Activated CD4-positive, alpha-beta memory T cell treated with anti-CD3 and anti-CD28 coated beads for 36 hours (primary cell): ENCODE data around the gene FBXO30. TPM values are rescaled to one million over a fixed set of nuclear protein-coding genes. Genes with fewer than 3 reads are reported as not detected.

Source experiments
- CTCF ChIA-PET: fragments of 350-600 bp; sonication (Branson Sonifier 250); formaldehyde crosslinking; loops from one replicate; lab custom pipeline; 2021; ENCODE audit warnings: antibody characterized with exemption, inconsistent platforms; lab: Charles Lee
- POLR2A ChIA-PET: fragments of 350-600 bp; sonication (Branson Sonifier 250); formaldehyde crosslinking; loops from one replicate; lab custom pipeline; 2021; ENCODE audit warnings: antibody characterized with exemption; lab: Charles Lee
- DNase-seq: peaks from one replicate; pipeline ENCODE4 v3.0.0-alpha.2; 2020
- H3K27ac Mint-ChIP-seq: one replicate; pipeline ENCODE4 v1.8.0; 2021; ENCODE audit warnings: mixed read lengths
- H3K27me3 Mint-ChIP-seq: one replicate; pipeline ENCODE4 v1.8.0; 2021; ENCODE audit warnings: mixed read lengths
- H3K36me3 Mint-ChIP-seq: one replicate; pipeline ENCODE4 v1.8.0; 2021; ENCODE audit warnings: mixed read lengths
- H3K4me1 Mint-ChIP-seq: one replicate; pipeline ENCODE4 v1.8.0; 2021; ENCODE audit warnings: low read depth, mixed read lengths
- H3K4me3 Mint-ChIP-seq: one replicate; pipeline ENCODE4 v1.8.0; 2021; ENCODE audit warnings: mild to moderate bottlenecking, mixed read lengths
- H3K9me3 Mint-ChIP-seq: one replicate; pipeline ENCODE4 v1.8.0; 2021; ENCODE audit warnings: mixed read lengths
- intact Hi-C: fragments of 100-400 bp; cut with micrococcal nuclease; formaldehyde crosslinking; loops from one replicate; pipeline ENCODE4 v1.15.1; 2023
- total RNA-seq, 2 experiments: library from RNA; stranded (reverse); gene quantifications; one replicate each; pipeline ENCODE4 v1.2.3, GENCODE V29; 2021

FBXO30 gene
- total RNA-seq, 2 experiments from 2014 or later = 5.0 to 5.1 TPM

- POLR2A ChIA-PET = interaction anchor here (0.6 to 2.9 kb wide), 3 partner anchors 8 to 1163 kb away, joined by 3 to 37 read pairs (median 4); partner anchors contain the start of gene EPM2A
- CTCF ChIA-PET = interaction anchor here (0.8 to 2.0 kb wide), 5 partner anchors 8 to 182 kb away, joined by 3 to 10 read pairs (median 3); partner anchors contain the start of gene EPM2A
- no peaks in the 10 kb centered on the region for H3K27me3 Mint-ChIP-seq
- peak; percentile 30 for DNase-seq
- H3K4me3 Mint-ChIP-seq = peak overlapping the region; percentile 93
- H3K9me3 Mint-ChIP-seq = no peaks in the 10 kb centered on the region
- intact Hi-C loops = loop anchor here (1.0 to 10.0 kb wide), 5 partner anchors 21 to 1389 kb away; partner anchors contain the start of genes SHPRH and STXBP5
- H3K27ac Mint-ChIP-seq = peak overlapping the region; percentile 94
- H3K36me3 Mint-ChIP-seq = peaks cover 2% of the 10 kb centered on the region
- peaks cover 43% of the 10 kb centered on the region for H3K4me1 Mint-ChIP-seq
These were observed 997 bp upstream of the FBXO30 start for GRCh38 chr6:145815309-145816274.

GRCh38 chr6:145814035-145814500, 527 bp downstream of the FBXO30 start:
- Mint-ChIP-seq H3K4me3 (peak overlapping the region; percentile 74), H3K4me1 (peaks cover 40% of the 10 kb centered on the region), H3K27me3 (no peaks in the 10 kb centered on the region), H3K9me3 (no peaks in the 10 kb centered on the region), H3K27ac (peak overlapping the region; percentile 38), H3K36me3 (peaks cover 2% of the 10 kb centered on the region)
- DNase-seq = peak; percentile 32
- intact Hi-C loops = loop anchor here (1.0 to 10.0 kb wide), 5 partner anchors 9 to 1391 kb away; partner anchors contain the start of gene STXBP5
- ChIA-PET CTCF (interaction anchor here (0.6 to 2.0 kb wide), 4 partner anchors 10 to 150 kb away, joined by 3 to 10 read pairs (median 6); partner anchors contain the start of gene EPM2A), POLR2A (interaction anchor here (0.8 to 2.9 kb wide), 2 partner anchors 79 to 149 kb away, joined by 3 to 37 read pairs; partner anchors contain the start of gene EPM2A)

DNA sequence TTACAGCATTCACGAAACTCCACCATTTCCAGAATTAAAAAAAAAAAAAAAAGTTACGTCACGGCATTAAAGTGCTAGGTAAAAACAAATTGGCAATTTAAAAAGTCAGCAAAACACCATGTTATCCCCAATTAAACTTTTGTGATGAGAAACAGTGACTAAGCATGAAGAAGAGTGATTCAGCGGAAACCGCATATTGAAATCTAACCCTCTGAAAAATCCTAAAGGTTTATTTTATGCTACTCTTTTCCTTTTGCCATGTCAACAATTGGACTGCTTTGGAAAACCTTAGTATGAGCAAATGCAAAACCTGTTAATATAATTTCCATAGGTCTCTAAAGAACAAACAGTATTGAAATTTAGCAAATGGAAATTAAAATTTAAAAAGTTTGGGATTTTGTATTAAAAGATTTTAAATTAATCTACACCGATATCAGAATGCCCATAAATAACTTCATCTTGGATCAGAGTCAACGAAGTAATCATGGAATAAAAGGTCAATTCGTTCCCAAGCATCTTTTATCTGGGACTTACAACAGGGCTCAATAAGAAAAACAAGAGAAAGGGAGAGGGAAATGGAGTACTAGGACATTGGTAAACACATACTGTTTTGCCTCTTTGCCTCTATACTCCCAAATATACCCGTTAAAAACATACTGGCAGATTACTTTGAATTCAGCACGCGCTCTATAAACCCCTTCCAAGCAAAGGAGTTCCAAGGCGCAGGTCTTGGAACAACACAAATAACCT, 1.1 kb downstream of the FBXO30 start:
- DNase-seq = no peak
- CTCF ChIA-PET = no interaction called here
- Mint-ChIP-seq H3K4me3 (peak overlapping the region; percentile 74), H3K36me3 (peaks cover 3% of the 10 kb centered on the region), H3K4me1 (peaks cover 37% of the 10 kb centered on the region), H3K27me3 (no peaks in the 10 kb centered on the region), H3K27ac (peak overlapping the region; percentile 38), H3K9me3 (no peaks in the 10 kb centered on the region)
- POLR2A ChIA-PET = interaction anchor here (2.9 kb wide), 1 partner anchor 78 kb away, joined by 37 read pairs; the partner anchor contains the start of gene EPM2A
- intact Hi-C loops = loop anchor here (1.0 to 10.0 kb wide), 6 partner anchors 10 to 1391 kb away; partner anchors contain the start of gene STXBP5

GRCh38 chr6:145811741-145812140, 2.9 kb downstream of the FBXO30 start:
- Mint-ChIP-seq H3K27ac (no peak overlapping the region), H3K27me3 (no peaks in the 10 kb centered on the region), H3K4me3 (no peak overlapping the region), H3K4me1 (peaks cover 34% of the 10 kb centered on the region), H3K36me3 (peaks cover 2% of the 10 kb centered on the region), H3K9me3 (no peaks in the 10 kb centered on the region)
- ChIA-PET POLR2A (interaction anchor here (1.0 kb wide), 1 partner anchor 8 kb away, joined by 3 read pairs; no protein-coding TSS in a partner anchor), CTCF (interaction anchor here (1.2 to 1.3 kb wide), 2 partner anchors 8 to 117 kb away, joined by 3 to 4 read pairs; no protein-coding TSS in a partner anchor)
- DNase-seq = no peak
- intact Hi-C loops = loop anchor here (10.0 kb wide), 3 partner anchors 543 to 1393 kb away; partner anchors contain the start of gene STXBP5

- no peaks in the 10 kb centered on the region for H3K27me3 Mint-ChIP-seq
- CTCF ChIA-PET = interaction anchor here (1.1 kb wide), 1 partner anchor 177 kb away, joined by 3 read pairs; no protein-coding TSS in a partner anchor
- H3K4me3 Mint-ChIP-seq = no peak overlapping the region
- DNase-seq = no peak
- POLR2A ChIA-PET = no interaction called here
- H3K27ac Mint-ChIP-seq = no peak overlapping the region
- H3K9me3 Mint-ChIP-seq = no peaks in the 10 kb centered on the region
- intact Hi-C loops = loop anchor here (10.0 kb wide), 3 partner anchors 545 to 1395 kb away; partner anchors contain the start of gene STXBP5
- peaks cover 26% of the 10 kb centered on the region for H3K4me1 Mint-ChIP-seq
- H3K36me3 Mint-ChIP-seq = peaks cover 16% of the 10 kb centered on the region
These were observed 4.8 kb downstream of the FBXO30 start for GRCh38 chr6:145809785-145810184.

DNA sequence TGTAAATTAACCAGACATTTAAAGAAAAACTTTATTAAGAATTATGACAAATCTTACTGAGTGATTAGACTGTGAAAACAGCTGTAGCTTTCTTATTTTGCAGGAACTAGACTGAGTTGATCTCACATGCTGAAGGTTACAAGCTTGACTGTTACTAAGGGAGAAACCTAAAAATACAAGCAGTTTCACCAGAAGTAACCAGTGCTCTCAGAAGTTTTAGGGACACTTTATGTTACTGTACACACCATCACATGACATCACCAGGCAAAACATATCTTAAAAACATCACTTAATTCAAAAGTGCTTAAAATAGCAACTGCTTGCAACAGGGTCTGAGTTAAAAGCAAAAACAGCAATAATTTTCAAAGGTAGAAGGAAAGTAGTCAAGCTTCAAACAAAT, 5.4 kb downstream of the FBXO30 start:
- Mint-ChIP-seq H3K4me3 (no peak overlapping the region), H3K36me3 (peaks cover 22% of the 10 kb centered on the region), H3K9me3 (no peaks in the 10 kb centered on the region), H3K27me3 (no peaks in the 10 kb centered on the region), H3K4me1 (peaks cover 26% of the 10 kb centered on the region), H3K27ac (no peak overlapping the region)
- ChIA-PET POLR2A (no interaction called here), CTCF (interaction anchor here (1.1 kb wide), 1 partner anchor 176 kb away, joined by 3 read pairs; no protein-coding TSS in a partner anchor)
- DNase-seq = no peak
- intact Hi-C loops = no loop called here

GRCh38 chr6:145808239-145808638, 6.4 kb downstream of the FBXO30 start:
- peaks cover 29% of the 10 kb centered on the region for H3K36me3 Mint-ChIP-seq
- peaks cover 24% of the 10 kb centered on the region for H3K4me1 Mint-ChIP-seq
- no peak overlapping the region for H3K4me3 Mint-ChIP-seq
- CTCF ChIA-PET = no interaction called here
- no peaks in the 10 kb centered on the region for H3K9me3 Mint-ChIP-seq
- no peak for DNase-seq
- no peaks in the 10 kb centered on the region for H3K27me3 Mint-ChIP-seq
- intact Hi-C loops = no loop called here
- POLR2A ChIA-PET = no interaction called here
- H3K27ac Mint-ChIP-seq = no peak overlapping the region

- Mint-ChIP-seq H3K27me3 (no peaks in the 10 kb centered on the region), H3K9me3 (no peaks in the 10 kb centered on the region), H3K27ac (no peak overlapping the region), H3K4me3 (no peak overlapping the region), H3K4me1 (no peaks in the 10 kb centered on the region), H3K36me3 (peaks cover 52% of the 10 kb centered on the region)
- no peak for DNase-seq
- intact Hi-C loops = no loop called here
- POLR2A ChIA-PET = no interaction called here
- CTCF ChIA-PET = no interaction called here
These were observed 12.5 kb downstream of the FBXO30 start for GRCh38 chr6:145802141-145802540.

DNA sequence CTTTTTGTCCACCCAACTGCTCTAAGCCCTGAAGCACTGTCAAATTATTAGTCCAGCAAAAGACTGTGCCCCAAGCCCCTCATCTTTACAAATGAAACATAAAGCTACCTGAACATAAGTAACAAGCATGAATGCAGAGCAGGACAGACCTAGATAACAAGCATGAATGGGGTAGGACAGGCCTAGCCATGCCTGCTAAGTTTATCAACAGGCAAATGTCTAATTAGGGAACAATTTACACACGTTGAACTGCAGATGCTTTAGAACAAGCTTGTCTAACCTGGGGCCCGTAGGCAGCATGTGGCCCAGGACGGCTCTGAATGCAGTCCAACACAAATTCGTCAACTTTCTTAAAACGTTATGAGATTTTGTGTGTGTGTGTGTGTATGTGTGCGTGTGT, 13.6 kb downstream of the FBXO30 start:
- Mint-ChIP-seq H3K27me3 (no peaks in the 10 kb centered on the region), H3K4me3 (no peak overlapping the region), H3K9me3 (no peaks in the 10 kb centered on the region), H3K27ac (no peak overlapping the region), H3K36me3 (peaks cover 52% of the 10 kb centered on the region), H3K4me1 (no peaks in the 10 kb centered on the region)
- ChIA-PET POLR2A (no interaction called here), CTCF (no interaction called here)
- intact Hi-C loops = no loop called here
- no peak for DNase-seq

- intact Hi-C loops = no loop called here
- H3K36me3 Mint-ChIP-seq = peaks cover 30% of the 10 kb centered on the region
- H3K4me1 Mint-ChIP-seq = no peaks in the 10 kb centered on the region
- no peak overlapping the region for H3K4me3 Mint-ChIP-seq
- H3K27ac Mint-ChIP-seq = no peak overlapping the region
- CTCF ChIA-PET = no interaction called here
- no peak for DNase-seq
- H3K9me3 Mint-ChIP-seq = no peaks in the 10 kb centered on the region
- H3K27me3 Mint-ChIP-seq = no peaks in the 10 kb centered on the region
- POLR2A ChIA-PET = no interaction called here
These were observed 16.1 kb downstream of the FBXO30 start for GRCh38 chr6:145798530-145798929.

- POLR2A ChIA-PET = no interaction called here
- Mint-ChIP-seq H3K36me3 (peaks cover 36% of the 10 kb centered on the region), H3K27me3 (no peaks in the 10 kb centered on the region), H3K4me1 (no peaks in the 10 kb centered on the region), H3K27ac (no peak overlapping the region), H3K4me3 (no peak overlapping the region), H3K9me3 (peaks cover 36% of the 10 kb centered on the region)
- no peak for DNase-seq
- intact Hi-C loops = no loop called here
- CTCF ChIA-PET = no interaction called here
These were observed 25.2 kb downstream of the FBXO30 start for GRCh38 chr6:145789443-145789842.
